ENCODE results near the gene KLF9.

DNA sequence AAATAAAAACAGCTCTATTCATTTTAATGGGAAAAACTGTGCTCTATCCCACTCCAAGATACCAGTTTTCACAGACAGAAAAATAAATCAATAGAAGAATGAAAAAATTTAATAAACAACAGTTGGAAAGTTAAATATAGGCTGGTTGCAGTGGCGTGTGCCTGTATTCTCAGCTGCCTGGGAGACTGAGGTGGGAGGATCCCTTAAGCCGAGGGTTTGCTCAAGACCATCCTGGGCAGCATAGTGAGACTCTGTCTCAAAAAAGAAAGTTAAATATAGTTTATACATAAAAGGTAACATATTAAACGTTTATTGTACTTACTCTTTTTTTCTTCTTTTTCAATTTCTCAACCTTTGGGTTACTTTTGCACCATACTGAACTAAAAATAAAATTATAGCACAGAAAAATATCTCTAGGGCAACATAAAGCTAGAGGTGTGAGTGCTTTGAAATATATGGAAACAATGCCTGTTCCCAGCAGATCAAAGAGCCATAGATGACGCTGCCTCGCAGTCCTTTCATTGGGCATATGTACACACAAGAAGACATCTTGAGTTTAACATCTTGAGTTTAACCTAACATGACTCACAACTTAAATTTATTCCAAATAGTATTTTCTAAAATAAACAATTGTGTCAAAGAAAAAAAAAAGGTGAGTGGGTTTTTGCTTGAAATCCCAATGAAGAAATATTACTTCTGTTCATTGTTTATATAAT lies 25.7 kb upstream of the KLF9 start:
- TF ChIP-seq, protein P1, sequence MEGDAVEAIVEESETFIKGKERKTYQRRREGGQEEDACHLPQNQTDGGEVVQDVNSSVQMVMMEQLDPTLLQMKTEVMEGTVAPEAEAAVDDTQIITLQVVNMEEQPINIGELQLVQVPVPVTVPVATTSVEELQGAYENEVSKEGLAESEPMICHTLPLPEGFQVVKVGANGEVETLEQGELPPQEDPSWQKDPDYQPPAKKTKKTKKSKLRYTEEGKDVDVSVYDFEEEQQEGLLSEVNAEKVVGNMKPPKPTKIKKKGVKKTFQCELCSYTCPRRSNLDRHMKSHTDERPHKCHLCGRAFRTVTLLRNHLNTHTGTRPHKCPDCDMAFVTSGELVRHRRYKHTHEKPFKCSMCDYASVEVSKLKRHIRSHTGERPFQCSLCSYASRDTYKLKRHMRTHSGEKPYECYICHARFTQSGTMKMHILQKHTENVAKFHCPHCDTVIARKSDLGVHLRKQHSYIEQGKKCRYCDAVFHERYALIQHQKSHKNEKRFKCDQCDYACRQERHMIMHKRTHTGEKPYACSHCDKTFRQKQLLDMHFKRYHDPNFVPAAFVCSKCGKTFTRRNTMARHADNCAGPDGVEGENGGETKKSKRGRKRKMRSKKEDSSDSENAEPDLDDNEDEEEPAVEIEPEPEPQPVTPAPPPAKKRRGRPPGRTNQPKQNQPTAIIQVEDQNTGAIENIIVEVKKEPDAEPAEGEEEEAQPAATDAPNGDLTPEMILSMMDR (IDR thresholded peaks at IDR 0.05) = no peak
- TF ChIP-seq POLR2A (IDR thresholded peaks at IDR 0.05) = no peak
